NCI-H1092 (cell line): Measurements from ENCODE around the gene ALG1L2.
"Not testable (repeated sequence)": the region's sequence is repeated elsewhere in the genome, so short reads cannot be mapped to it uniquely, and the experiment has no call there.

Source experiments
- DNase-seq: peaks from one replicate; lab custom pipeline; 2025; lab: John Stamatoyannopoulos, UW

ALG1L2 gene, protein sequence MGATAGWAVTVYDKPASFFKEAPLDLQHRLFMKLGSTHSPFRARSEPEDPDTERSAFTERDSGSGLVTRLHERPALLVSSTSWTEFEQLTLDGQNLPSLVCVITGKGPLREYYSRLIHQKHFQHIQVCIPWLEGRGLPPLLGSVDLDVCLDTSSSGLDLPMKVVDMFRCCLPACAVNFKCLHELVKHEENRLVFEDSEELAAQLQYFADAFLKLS

GRCh38 chr3:130081351-130081881, at the start of gene ALG1L2:
Gene ALG1L2 (plus strand): TSS chr3:130081831. CDS start chr3:130082017, 186 bp downstream.
- DNase-seq: no peak

DNA sequence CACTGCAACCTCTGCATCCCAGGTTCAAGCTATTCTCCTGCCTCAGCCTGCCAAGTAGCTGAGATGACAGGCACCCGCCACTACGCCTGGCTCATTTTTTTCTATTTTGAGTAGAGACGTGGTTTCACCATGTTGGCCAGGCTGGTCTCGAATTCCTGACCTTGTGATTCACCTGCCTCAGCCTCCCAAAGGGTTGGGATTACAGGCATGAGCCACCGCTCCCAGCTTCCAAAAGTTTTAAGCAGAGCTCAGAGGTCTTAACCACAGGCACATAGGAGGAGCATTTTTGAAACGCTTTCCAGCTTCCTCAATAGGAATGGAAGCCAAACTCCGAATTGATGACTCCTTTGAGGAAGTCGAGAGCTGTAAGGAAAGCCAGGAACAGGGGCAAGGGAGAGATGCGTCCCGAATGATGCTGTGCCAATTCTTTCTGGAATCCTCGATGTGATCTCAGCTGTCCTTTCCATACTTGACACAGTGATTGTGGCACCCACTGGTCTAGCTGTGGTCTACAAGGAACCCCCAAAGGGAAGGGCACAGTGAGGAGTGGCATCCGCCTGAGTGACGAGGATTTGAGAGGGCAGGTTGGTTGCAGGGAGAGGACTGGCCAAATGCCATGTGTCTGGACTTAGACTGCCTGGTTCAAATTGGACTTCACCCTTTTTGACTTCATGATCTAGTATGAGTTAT, 44.4 kb upstream of the ALG1L2 start:
- not testable (repeated sequence) for DNase-seq

DNA sequence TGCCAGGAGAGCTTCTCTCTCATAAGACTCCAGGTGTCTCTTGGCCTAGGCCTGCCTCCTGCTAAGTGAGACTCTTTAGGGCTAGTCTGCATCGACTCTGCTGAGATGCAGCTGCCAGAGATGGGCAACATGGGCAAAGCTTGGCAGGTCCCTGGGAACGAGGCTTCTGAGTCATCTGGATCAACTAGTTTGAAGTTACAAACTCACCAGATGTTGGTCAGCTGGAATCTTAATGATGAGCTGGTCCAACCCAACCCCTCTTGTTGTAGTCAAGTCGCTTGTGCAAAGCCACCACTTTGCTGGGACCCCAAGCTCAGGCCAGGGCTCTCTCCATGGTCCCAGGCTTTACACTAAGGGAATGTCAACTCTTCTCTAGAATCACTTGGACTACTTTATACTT, 38.9 kb upstream of the ALG1L2 start:
- DNase-seq: not testable (repeated sequence)

DNA sequence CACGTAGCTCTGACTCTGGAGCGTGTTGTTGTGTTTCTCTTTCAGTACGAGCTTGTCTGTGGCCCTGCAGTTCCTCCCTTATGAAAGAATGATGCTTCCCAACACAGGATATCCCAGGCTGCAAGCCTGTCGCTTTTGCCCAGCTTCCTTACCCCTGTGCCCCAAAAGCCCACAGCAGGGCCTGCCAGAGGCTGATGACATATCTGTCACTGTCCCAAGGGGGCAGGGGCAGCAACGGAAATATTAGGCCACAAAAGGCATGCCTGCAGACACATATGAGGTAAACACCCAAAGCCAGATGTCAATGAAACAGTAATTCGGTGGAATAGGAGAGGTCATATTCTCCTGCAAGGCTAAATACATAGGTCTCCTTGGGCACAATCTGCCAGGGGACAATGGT, 38.0 kb upstream of the ALG1L2 start:
- not testable (repeated sequence) for DNase-seq

DNA sequence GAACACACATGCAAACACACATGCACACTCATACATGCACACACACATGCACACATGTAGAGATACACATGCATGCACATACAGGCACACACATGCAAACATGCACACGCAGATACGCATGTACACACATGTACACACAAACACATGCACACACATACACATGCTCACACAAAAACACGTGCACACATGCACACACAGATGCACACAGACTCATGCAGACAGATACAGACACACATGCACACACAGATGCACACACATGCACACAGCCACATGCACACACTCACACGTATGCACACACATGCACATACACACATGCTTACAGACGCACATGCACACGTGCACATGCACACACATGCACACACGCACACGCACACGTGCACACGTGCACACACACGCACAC, 37.3 kb upstream of the ALG1L2 start:
- DNase-seq: no peak

DNA sequence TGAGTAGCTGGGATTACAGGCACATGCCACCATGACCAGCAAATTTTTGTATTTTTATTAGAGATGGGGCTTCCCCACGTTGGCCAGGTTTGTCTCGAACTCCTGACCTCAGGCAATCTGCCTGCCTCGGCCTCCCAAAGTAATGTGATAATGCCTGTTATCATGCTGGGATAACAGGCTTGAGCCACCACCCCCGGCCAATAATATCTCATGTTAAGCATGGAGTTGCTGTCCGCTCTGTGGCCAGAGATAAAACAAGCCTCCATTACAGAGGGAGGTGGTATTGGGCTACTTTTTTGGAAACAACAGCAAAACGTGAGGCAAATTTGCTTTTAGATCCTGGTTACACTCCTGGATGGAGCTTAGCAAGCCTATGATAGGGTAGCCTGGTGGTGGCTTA, 32.9 kb upstream of the ALG1L2 start:
- no peak for DNase-seq

DNA sequence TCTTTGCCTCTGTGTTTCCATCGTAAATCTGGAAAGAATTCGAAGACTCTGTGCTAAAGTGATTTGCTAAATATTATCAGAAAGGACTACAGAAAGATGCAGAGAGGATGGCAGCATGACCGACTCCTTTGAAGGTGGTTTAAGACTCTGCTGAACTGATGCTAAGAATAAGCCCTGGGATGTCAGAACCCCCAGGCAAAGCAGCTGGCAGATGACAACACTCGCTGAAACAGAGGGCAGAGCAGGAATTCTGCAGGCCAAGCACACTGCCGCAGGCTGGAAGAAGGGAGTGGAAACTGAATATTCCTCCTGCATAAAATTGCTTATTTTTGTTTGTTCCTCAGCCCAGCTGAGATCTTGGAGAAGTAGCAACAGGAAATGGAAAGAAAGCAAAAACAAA, 29.3 kb upstream of the ALG1L2 start:
- not testable (repeated sequence) for DNase-seq

DNA sequence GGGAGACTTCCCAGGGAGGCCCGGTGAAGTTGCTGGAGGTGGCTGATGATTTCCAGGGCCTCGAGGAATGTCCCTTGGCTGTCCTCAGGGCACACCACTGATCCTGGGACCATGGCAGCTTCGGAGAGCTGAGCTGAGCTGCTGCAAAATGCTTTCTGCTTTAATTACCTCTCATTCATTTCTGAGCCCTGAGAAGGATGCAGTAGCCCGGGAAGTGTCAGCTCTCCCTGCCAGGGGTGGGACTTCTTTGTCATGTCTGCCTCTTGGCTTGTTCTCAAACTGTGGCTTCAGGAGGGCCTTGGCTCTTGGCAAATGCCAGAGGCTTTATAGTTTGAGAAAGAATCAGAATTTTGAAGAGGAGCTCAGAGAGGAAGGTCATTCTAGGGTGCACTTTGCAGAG, 28.7 kb upstream of the ALG1L2 start:
- DNase-seq: not testable (repeated sequence)

- DNase-seq: not testable (repeated sequence)
Observed at GRCh38 chr3:130057536-130058266, 23.9 kb upstream of the ALG1L2 start.

- DNase-seq: not testable (repeated sequence)
Observed at GRCh38 chr3:130058267-130058657, 23.4 kb upstream of the ALG1L2 start.

- DNase-seq: not testable (repeated sequence)
Observed at GRCh38 chr3:130058716-130059115, 22.9 kb upstream of the ALG1L2 start.

DNA sequence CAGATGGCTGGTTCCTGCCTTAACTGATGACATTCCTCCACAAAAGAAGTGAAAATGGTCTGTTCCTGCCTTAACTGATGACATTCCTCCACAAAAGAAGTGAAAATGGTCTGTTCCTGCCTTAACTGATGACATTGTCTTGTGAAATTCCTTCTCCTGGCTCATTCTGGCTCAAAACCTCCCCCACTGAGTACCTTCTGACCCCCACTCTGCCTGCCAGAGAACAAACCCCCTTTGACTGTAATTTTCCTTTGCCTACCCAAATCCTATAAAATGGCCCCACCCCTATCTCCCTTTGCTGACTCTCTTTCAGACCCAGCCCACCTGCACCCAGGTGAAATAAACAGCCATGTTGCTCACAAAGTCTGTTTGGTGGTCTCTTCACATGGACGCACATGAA, 22.5 kb upstream of the ALG1L2 start:
- DNase-seq: not testable (repeated sequence)

GRCh38 chr3:130073582-130073981, 8.0 kb upstream of the ALG1L2 start:
- DNase-seq: no peak

- no peak for DNase-seq
Observed at GRCh38 chr3:130077636-130078035, 4.0 kb upstream of the ALG1L2 start.

GRCh38 chr3:130083363-130084090, 1.9 kb downstream of the ALG1L2 start:
- DNase-seq: not testable (repeated sequence)

GRCh38 chr3:130084436-130084980, 2.9 kb downstream of the ALG1L2 start:
- no peak for DNase-seq

GRCh38 chr3:130085881-130086280, 4.2 kb downstream of the ALG1L2 start:
- DNase-seq: no peak

DNA sequence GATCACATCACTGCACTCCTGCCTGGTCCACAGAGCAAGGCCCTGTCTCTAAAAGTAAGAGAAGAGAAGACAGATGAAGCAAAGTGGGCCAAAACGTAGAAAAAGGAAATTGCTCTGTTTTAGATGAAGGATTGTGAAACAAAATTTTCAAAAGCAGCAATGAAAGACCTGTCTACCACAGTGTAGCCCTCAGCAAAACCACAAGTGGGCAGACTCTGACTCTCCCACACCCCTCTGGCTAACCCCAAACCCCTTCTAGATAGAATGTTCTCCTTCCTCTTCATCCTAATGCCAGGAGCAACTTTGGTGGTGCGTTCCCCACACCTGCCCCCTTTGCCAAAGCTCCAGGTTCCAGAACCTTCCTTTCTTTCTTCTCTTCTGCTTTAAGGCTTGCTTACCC, 5.0 kb downstream of the ALG1L2 start:
- not testable (repeated sequence) for DNase-seq

GRCh38 chr3:130088061-130088460, 6.4 kb downstream of the ALG1L2 start:
- DNase-seq: no peak

- DNase-seq: not testable (repeated sequence)
Observed at GRCh38 chr3:130090681-130091080, 9.1 kb downstream of the ALG1L2 start.

- DNase-seq: no peak
Observed at GRCh38 chr3:130091958-130092357, 10.3 kb downstream of the ALG1L2 start.
